GM19023 (cell line): ENCODE measurements around the gene FBRS.
"Not testable (repeated sequence)": the region's sequence is repeated elsewhere in the genome, so short reads cannot be mapped to it uniquely, and the experiment has no call there.

Experiments
- ATAC-seq: cut with Tn5 transposase; IDR thresholded peaks from one replicate; pipeline ENCODE4 v1.9.1; 2021; ENCODE audit warnings: mild to moderate bottlenecking, moderate library complexity; ENCODE audit not compliant: unreplicated experiment

FBRS gene

GRCh38 chr16:30657866-30658730 lies at the start of gene FBRS:
FBRS (plus strand) TSS chr16:30658431; CDS start chr16:30659519, 1,088 bp downstream.
- ATAC-seq = peak; percentile 73

DNA sequence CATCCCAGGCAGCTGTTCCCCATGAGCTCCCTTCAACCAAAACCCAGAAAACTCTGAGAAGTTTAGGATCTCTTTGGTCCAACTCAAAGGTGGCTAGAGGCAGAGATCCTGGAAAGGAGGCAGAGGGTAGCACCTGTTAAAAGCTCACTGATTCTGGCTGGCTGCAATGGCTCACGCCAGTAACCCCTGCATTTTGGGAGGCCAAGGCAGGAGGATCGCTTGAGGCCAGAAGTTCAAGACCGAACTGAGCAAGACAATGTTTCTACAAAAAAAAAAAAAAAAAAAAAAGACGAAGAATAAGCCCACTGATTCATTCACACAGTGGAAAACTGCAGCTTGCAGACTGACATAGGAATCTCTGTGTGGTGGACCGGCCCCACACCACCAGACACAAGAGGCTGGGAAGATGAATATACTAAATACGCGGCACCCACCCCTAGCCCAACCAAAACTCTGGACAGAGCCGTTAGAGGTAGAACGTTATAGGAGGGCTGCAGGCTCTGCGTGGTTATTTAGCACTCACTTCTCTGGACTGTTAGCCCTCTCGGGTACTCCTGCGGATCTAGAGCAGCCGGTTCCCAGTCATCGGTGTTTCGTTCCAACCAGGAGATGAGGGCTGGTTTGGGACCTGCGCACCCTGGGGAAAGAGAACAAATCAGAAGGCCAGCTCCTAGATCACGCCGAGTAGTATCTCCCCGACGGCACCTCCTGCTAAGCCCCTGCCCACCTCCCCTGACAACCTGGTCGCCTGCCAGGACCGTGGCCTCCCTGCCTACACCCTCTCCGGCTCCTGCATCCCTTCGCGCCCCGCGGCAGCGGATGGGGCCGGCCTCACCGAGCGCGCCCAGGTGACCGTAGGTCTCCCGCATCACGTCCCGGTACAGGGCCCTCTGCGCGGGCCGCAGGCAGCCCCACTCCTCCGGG lies 49.0 kb upstream of the FBRS start:
- peak; percentile 39 for ATAC-seq

- ATAC-seq = peak; percentile 85
Measured at GRCh38 chr16:30609926-30610839, 48.0 kb upstream of the FBRS start, which contains the start of gene ZNF689. ZNF689 (minus strand) TSS chr16:30610389; CDS start chr16:30610041, 348 bp downstream.

DNA sequence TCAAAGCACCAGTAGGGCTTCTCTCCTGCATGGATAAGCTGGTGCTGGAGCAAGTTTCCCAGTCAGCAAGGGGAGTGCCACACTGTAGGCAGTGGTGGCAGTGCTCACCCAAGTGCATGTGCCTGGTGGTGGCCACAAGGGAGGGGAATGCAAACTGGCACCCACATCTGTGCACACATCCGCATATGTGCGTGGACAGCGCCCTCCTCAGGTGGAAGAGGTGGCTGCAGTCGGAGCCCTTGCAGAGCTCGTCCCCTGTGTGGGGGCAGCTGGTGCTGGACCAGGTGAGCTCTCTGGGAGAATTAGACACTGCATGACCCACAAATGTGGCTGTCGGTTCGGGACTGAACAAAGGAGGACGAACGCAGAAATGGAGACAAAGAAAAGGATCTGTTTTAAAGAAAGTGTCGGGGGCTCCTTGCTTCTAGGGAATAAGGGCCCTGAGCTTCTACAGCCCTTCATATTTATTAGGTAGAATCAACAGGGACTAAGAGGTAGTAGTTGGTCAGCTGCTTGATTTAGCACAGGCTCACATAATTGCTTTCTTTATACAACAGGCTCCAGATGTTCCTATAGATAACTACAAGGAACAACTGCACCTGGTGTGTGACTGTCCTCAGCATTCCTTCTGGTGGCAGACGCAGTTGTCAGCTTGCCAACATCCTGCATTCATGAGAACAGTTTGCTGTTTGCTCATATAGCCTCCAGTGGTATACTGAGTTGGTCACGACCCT lies 42.7 kb upstream of the FBRS start:
- ATAC-seq = no peak

GRCh38 chr16:30619202-30619601 lies 39.0 kb upstream of the FBRS start:
- no peak for ATAC-seq

GRCh38 chr16:30619638-30620037 lies 38.6 kb upstream of the FBRS start:
- ATAC-seq = no peak

- no peak for ATAC-seq
Measured at GRCh38 chr16:30620169-30620568, 38.1 kb upstream of the FBRS start.

DNA sequence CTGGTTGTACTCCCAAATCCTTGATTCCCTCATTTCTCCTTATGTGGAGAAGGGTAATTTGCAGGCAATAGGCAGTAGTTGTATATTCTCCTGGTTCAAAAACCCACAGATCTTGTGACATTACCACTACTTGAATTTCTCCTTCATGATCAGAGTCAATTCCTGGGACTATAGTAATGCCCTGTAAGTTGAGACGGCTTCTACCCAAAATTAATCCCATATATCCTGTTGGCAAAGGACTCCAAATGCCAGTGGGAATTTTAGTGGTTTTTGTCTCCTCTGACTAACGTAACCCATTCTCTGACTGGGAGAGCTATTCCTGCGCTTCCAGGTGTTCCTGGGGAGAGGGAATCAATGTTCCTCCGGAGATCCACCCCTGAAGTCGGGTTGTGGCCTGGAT lies 36.5 kb upstream of the FBRS start:
- no peak for ATAC-seq

- no peak for ATAC-seq
Measured at GRCh38 chr16:30622455-30623032, 35.7 kb upstream of the FBRS start.

GRCh38 chr16:30623536-30624283 lies 34.5 kb upstream of the FBRS start:
- no peak for ATAC-seq

DNA sequence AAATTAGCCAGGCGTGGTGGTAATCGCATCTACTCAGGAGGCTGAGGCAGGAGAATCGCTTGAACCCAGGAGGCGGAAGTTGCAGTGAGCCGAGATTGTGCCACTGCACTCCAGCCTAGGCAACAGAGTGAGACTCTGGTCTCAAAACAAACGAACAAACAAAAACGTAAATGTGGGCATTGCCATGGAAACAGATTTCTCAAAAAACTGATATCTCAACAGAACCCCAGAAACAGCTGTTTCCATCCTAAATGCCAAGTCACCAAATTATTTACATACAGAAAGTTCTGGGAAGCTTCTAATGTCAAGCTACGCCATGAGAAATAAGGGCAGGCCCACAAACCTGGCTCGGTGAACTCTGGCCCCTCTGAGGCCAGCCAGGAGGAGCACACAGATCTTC lies 32.0 kb upstream of the FBRS start:
- no peak for ATAC-seq

DNA sequence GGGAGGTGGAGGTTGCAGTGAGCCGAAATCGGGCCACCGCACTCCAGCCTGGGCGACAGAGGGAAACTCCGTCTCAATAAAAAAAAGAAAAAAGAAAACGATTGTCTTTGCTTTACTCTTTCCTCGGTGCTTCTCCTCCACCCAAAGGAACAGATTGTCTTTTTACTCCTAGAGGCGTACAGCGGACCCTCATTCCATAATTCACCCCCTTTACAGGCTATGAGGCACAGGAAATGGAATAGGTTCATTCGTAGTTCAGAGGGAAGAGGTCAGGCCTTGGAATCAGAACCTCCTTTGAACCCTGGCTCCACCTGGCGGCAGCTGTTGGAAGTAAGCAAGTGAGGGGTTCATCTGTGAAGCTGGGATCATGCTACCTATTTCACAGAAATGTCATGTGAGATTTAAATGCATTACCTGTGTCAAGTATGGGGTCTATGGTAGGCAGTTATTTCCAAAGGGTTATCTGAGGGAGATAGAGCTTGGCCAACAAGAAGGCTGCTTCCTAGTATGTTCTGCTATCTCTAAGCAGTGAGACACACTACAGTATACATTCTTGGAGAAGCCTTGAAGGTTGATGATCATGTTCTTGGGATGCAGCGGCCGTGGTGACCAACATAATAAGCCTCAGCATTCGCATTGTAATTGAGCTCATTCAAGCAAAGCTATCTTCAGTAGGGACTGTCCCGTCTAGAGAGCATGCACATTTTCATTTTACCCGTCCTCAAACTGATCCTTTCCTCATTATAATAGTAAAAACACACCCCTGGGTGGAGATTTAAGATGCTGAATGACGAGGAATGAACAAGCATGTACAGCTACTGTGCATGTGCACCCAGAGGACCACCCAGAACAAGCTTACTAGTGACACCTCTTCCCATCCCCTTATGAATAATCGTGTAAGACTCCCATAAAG lies 29.3 kb upstream of the FBRS start:
- no peak for ATAC-seq

GRCh38 chr16:30632454-30632853 lies 25.8 kb upstream of the FBRS start:
- ATAC-seq = not testable (repeated sequence)

- ATAC-seq = no peak
Measured at GRCh38 chr16:30633526-30633925, 24.7 kb upstream of the FBRS start.

DNA sequence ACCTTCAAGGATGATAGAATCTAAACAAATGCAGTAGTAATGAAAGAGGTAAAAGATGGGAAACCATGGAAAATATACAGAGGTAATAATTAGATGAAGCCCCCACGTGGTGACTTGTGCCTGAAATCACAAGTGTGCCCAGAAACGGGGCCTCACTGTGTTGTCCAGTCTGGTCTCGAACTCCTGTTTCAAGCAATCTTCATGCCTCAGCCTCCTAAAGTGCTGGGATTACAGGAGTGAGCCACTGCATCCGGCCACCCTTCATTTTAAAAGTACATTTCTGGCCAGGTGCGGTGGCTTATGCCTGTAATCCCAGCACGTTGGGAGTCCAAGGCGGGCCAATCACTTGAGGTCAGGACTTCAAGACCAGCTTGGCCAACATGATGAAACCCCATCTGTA lies 21.6 kb upstream of the FBRS start:
- no peak for ATAC-seq

DNA sequence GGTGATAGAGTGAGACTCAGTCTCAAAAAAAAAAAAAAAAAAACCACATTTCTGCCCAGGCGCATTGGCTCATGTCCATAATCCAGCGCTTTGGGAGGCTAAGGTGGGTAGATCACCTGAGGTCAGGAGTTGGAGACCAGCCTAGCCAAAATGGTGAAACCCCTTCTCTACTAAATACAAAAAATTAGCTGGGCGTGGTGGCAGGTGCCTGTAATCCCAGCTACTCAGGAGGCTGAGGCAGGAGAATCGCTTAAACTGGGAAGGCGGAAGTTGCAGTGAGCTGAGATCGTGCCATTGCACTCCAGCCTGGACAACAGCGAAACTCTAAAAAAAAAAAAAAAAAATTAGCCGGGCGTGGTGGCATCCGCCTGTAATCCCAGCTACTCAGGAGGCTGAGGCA lies 21.1 kb upstream of the FBRS start:
- ATAC-seq = not testable (repeated sequence)

DNA sequence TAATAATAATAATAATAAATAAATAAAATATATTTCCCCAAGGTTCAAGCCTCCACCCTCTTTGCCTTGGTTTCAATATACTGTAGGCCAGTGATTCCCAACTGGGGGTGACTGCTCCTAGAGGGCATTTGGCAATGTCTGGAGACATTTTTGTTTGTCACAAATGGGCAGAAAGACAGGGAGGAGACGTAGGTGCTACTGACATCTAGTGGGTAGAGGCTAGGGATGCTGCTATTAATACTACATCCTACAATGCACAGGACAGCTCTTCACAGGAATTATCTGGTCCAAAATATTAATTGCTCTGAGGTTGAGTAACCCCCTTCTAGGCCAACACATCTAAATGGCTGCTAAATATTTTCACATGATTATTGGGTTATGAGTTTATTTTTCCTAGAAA lies 20.3 kb upstream of the FBRS start:
- no peak for ATAC-seq
